HG03045 (cell line): ENCODE data around the gene PTPRG.

Source experiments
- ATAC-seq: cut with Tn5 transposase; IDR thresholded peaks from one replicate; pipeline ENCODE4 v1.9.1; 2021; ENCODE audit warnings: mild to moderate bottlenecking, moderate library complexity; ENCODE audit not compliant: unreplicated experiment

The PTPRG gene

DNA sequence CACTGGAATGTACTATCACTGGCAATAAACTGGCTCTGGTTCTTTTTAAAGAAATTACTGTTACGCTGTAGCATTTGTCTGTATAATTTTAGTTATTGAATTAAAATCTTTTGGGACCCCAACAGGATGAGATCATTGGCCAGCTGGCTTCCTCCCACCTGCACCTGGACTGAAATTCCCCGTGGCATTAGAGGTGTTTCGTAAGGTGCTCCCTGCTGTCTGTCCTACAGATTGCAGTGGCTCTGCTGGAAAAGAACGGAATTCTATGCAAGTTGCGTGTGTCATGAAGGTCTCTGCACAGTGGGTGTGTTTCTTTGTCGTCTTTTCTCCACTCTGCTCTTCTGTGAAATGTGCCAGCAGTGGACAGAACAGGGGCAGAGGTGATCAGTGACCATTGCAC, 383.4 kb downstream of the PTPRG start:
- ATAC-seq = no peak

- no peak for ATAC-seq
These were observed 384.3 kb downstream of the PTPRG start for GRCh38 chr3:61945657-61946056.

DNA sequence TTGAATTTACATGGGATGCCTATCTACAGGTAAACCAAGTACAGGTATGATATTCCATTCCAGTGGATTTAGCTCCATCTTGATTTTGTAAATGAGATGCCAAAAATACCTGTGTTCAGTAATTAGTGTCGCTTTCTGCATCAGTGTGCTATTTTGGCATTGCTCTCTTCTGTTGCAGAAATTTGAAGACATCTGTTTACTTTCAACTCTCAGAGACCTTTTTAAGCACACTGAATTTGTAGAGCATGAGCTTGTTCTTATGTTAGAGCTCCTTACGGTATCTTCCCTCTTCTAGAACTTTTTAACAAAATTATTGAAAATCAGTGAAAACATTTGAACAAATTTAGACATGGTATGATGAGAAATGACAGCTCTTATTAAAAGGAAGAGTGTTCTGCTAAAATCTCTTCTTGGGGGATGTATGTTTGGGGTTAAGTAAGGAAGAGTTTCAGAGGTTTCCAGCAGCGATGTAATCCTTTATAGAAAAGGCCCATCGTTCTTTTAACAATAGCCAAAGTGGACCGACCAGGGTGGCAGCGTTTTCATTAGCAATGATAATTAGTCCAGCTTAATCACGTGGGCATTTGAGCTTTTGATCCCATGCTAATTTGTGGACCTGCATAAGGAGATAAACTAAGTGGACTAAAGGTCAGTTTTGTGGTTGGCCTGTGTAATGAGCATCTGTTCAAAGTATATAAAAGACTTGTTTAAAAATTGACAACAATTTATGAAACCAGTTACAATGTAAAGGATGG, 385.4 kb downstream of the PTPRG start:
- no peak for ATAC-seq

GRCh38 chr3:61947456-61947855, 386.1 kb downstream of the PTPRG start:
- no peak for ATAC-seq

DNA sequence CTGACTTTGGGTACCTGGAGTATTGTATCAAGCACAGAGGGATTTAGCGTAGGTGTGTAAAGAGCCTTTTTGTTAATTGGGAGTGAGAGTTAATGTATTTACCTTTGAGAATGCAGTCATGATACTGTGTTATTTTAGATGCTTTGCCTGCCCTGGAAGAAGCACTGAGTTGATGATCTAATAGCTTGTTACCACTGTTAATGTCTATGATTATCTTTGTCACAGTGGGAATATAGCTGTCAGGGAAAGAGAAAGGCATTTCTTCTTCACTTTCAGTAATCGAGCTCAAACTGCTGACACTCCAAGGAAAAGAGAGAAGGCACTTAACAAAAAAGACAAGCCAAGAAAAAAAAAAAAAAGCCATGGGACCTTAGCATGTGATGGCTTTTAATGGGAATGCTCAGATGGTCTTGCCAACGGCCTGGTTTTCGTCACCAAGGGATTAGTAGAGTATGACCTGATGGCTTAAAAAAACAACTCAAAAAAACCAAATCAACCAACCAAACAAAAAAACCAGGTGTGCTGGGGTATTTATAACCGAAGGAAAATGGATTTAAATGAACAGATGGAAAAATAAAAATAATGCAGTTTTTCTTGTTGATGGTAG, 387.4 kb downstream of the PTPRG start:
- ATAC-seq = no peak

- no peak for ATAC-seq
These were observed 392.7 kb downstream of the PTPRG start for GRCh38 chr3:61954097-61954540.

DNA sequence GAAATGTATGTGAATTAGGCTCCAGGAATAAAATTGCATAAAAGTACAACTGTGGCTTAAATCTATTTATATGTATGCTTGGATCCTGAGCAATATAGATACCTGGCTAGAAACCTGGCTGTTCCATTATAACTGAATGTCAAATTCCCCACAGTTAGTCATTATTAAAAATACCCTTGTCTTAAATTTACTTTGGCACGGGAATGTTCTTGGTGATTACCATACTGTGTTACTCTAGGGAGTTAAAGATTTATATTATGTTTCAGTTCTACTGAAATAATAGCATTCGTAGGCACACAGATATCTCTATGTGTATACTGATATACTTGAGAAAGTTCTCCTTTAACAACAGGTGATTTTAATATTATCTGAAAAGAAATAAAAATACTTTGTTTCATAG, 394.1 kb downstream of the PTPRG start:
- no peak for ATAC-seq

DNA sequence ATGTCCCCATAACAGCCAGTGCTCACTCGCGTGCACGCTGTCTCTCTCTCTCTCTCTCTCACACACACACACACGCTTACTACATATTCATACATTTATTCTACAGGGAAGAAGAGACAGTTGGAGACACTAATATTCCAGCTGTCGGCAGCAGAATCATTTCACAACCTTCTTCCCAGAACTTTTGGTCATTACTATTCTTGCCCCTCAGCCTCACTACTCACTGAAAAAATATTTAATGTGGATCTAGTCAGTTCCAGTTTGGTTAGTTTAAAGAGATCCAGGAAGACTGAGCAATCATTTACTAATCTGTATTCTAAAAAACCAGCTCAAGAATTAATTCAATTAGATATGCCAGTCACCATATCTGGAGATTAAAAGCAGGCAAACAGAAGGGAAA, 394.9 kb downstream of the PTPRG start:
- no peak for ATAC-seq

DNA sequence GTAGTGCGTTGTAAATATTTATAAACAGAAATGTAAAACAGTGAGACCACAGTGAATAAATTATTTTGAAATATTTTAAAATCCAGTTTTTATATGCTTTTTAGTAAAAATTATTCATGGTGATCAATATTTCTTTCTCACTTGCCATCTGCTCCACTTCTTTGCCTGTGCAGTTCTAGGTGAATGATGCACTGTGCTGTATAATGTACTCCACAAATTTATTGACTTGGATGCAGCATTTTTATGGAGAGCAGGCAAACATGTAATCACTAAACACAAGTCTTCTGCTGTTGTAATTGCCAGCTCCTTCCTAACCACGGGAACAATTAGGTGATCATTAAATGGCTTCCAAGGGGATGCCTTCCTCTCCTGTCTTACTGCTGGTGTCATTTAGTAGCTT, 395.9 kb downstream of the PTPRG start:
- ATAC-seq = no peak

DNA sequence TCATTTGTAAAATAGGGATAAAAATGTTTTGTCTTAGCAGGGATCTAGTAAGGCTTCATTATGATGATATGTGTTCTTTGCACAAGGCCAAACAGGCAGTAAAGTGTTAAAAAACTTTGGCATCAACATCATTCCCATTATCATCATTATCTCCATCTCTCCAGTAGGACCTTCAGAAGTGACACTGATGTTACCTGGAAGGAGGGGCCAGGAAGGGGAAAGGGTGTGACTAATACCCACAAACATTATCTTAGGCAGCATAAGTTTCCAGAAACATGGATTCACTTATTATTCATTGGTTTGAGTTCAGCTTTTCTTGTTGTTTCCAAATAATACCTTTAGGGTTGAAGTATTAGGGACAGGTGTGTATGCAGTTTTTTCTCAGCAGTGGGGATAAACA, 399.6 kb downstream of the PTPRG start:
- no peak for ATAC-seq

DNA sequence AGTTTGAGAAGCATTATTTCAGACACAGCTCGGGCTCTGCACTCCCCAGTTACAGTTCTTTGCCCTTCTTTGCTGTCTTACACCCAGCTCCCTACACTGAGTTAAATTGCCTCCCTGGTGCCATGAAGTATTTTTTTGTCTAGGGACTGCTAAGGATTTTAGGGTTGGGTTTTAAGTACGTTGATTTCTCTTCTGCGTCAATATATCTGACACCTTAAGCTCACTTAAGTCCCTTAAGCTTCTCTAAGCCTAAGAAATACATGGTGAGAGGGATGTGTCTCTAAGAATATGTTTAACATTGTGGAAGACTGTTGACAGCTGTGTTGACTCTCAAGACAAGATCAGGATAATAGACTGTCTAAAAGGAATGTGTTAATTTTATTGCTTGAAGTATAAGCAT, 400.5 kb downstream of the PTPRG start:
- no peak for ATAC-seq

GRCh38 chr3:61964566-61964965, 403.2 kb downstream of the PTPRG start:
- no peak for ATAC-seq

DNA sequence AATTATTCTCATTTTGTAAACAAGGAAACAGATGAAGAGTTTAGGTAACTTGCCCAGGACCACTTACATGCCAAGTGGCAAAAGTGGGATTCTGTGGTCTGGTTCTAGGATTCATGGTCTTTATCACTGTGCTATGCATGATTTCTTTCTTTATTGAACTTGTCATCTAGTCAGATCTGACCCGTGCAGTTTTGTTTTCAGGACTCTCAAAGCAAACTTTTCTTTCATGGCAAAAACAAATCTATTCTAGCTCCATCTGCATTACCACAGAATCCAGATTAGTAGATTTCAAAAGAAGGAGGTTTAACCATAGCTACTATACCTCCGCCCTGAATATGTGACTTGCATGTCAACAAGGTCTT, 404.4 kb downstream of the PTPRG start:
- ATAC-seq = no peak

DNA sequence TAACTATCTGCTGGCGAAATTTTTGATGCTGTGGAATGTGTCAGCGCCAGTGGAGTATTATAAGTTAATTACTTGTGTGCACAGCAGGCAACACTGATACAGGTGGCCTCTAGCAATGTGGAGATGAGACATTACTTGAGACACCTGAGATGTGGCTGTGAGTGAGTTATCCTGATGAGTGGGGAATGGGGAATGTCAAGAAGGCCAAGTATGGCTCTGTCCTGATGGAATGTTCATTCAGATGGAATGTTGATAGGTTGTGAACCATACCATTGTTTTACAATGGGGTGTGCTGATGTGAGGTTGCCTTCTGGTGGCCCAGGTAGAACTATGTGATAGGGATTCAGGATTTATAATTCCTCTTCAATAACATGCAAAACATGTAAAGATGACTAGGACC, 404.8 kb downstream of the PTPRG start:
- no peak for ATAC-seq

- ATAC-seq = no peak
These were observed 405.6 kb downstream of the PTPRG start for GRCh38 chr3:61967019-61967418.

- no peak for ATAC-seq
These were observed 406.6 kb downstream of the PTPRG start for GRCh38 chr3:61967937-61968336.

DNA sequence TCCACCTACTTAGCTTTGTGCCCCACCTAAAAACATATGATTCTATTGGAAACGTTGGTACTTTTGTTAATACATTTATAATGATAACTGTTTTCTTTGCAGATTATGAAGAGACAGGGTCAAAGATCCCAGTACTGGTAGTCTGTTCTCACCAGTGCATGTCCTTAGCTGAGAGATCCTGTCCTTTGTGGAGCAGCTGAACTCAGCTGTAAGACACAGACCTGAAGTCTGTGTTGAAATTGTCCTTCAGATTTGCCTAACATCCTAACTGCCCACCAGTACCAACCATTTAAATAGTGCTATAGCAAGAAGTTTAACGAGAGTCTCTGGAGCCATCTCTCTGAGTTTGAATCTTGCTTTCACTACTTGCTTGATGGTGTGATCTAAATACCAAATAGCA, 413.3 kb downstream of the PTPRG start:
- no peak for ATAC-seq

GRCh38 chr3:61975199-61975598, 413.8 kb downstream of the PTPRG start:
- ATAC-seq = no peak

DNA sequence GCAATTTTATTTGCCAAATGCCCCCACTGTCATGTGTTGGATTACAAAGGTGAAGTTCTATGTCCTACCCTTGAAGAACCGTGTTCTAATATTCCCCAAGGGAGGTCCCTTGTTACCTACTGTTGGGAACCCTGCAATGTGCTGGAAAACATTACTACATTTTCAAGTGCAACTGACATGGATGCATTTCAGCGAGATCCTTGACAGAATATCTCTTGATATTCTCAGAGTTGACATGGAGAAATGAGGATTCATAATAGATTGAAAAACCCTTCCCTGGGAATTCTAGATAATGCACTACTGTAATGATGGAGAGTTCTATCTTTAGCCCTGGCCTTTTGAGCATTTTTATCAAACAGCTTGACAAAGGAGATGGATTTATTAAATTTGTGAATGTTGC, 414.6 kb downstream of the PTPRG start:
- ATAC-seq = no peak

DNA sequence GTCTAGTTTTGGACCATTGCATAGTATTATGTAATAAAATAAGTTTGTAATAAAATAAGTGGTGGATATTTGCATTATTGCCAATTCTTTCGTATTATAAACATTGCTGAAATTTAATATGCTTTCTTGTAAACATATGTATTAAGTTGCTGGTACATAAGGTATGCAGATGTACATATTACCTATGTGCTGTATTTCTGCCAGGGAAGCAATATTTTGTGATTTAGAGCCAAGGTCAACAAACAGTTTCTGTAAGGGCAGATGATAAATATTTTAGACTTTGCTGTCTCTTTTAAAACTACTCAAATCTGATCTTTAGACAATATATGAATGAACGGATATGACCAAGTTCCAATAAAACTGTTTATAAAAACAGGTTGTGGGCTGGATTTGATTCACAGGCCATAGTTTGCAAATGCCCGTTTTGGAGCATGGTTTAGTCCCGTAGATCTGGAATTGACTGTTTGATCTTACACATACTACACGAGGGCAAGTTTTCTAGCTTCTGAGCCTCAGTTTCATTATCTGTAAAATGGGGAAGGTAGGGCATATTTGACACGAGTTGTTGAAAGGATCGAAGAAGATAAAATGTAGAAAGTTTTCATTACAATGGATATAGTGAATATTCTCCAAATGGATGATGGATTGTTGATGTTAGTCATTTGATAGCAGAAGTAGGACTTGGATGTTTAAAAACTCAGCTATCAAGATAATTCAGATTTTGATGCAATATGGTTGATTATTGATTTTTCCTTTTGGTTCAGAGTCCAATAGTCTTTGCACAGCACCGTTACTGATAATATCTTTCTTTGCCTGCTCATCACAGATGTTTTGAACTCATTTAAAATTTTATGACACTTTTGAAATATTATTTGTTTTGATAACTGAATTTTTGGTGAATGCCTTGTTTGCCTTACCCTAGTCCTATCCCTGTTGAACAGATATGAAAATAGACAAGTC, 417.4 kb downstream of the PTPRG start:
- ATAC-seq = no peak

DNA sequence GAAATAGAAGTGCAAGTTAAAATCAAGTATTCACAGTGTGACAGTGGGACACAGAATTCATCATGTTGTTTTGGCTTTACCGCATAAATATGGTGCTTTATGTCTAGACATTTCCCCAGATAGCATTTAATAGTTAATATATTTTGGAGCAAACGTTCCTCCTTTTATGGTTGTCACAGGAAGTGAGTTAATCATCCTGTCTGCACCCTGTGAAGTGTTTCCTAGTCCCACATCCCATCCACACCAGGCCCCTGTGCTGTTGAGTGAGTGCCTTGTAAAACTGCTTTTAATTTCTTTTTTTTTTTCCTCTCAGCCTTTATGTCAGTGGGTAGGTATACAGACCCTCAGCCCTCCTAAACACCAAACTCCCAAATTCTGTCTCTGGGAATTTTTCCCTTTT, 418.3 kb downstream of the PTPRG start:
- ATAC-seq = no peak

GRCh38 chr3:61980041-61980440, 418.7 kb downstream of the PTPRG start:
- ATAC-seq = no peak
